NCI-H1930 (cell line): Measurements from ENCODE around the gene LAMB4.
A peak's percentile ranks its signal among the peaks of the same experiment; 100 is the strongest.

ENCODE experiments used
- DNase-seq, 2 experiments: peaks; one replicate each; lab custom pipeline; 2025; lab: John Stamatoyannopoulos, UW

The LAMB4 gene

DNA sequence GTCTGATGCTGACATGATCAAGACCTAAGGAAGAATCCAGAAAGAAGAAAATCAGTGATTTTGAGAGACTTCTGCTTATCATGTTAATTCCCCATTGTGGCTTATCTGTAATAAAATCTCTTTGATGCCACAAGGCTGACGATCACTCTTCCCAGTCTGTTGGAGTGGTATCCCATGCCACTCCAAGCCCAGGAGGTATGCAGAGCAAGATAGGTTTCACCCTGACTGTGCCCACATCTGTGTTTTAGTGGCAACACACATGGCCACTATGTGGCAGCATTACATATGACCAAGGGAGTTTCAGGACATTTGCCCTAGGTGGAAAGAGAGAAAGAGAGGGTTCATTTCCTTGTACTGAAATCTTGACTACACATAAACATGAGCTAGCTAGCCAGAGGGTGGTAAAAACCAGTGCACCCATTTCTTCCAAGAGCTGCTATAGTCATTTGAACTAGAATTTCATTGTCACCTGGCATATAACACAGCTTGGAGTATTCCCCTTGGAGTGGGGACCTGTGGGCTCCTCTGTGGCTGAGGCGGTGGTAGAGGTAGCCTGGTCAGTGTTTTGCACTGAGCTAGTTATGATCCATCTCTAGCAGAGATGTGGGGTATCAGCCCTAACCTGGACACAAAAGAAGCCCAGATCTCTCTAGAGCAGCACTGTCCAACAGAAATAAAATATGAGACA is 20.8 kb downstream of the LAMB4 start:
- peak in 1 of 2 experiments; percentile 12 for DNase-seq

DNA sequence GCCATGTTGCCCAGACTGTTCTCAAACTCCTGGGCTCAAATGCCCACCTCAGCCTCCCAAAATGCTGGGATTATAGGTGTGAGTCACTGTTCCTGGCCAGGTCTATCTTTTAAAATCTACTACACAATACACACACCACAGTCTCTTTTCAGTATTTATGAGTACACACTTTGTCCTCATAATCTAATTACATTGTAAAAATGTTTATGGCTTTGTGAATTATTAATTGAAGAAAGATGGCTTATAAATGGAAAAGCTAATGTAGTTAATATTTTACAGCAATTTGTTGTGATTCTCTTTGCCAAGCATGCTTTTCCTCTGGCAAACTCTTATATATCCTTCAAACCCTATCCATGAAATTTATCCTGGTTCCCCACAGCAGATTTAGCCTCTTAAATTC is 22.0 kb downstream of the LAMB4 start:
- no peak for DNase-seq

DNA sequence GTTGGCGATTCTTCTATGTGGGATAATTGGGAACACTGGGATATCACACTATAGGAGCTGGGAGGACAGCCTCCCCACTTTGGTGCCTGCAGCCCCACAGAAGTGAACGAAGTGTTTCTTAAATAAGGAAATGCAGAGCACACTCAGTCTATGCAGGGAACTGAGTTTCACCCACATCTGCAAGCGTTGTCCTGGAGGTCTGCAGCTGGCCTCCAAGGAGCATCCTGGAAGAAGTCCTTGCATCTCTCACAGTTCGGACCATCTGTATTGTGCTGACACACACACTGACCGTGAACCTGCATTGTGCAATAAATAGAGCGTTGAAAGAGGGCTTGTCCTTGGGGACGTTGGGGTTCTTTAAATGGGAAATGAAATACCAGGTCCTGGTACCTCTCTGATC is 25.8 kb downstream of the LAMB4 start:
- DNase-seq = no peak

DNA sequence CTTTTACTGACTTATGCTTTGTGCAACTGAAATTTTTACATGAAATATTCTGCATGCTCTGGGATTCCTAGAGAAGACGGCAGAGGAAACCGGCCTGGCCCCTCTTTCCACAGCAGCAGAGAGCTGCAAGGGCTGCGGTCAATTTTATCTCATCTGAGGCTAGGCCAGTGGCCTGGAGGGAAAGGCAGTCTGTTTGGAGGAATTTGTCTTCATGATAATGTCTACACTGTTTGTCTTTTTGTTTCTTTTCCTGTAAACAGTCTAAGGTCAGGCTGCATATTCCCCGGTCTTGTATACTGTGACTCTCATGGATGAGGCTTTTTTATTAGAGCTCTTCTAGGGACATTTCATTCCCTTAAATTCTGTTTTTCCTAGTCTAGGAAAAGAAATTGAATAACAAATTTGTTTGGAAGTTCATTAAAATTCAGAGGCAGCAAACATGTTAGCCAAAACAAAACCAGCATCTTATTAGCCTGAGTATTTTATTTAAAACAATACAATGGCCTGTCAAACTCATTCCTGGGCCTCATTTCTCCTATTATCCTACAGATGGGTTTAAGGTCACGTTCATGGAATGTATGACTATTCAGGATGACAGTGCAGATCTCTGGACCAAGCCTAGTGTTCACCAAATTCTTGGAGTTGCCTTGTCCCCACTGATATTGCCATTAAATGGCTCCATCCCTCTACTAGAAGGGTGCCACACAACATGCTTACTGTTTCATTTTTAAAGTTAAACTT is 26.4 kb downstream of the LAMB4 start:
- no peak for DNase-seq

DNA sequence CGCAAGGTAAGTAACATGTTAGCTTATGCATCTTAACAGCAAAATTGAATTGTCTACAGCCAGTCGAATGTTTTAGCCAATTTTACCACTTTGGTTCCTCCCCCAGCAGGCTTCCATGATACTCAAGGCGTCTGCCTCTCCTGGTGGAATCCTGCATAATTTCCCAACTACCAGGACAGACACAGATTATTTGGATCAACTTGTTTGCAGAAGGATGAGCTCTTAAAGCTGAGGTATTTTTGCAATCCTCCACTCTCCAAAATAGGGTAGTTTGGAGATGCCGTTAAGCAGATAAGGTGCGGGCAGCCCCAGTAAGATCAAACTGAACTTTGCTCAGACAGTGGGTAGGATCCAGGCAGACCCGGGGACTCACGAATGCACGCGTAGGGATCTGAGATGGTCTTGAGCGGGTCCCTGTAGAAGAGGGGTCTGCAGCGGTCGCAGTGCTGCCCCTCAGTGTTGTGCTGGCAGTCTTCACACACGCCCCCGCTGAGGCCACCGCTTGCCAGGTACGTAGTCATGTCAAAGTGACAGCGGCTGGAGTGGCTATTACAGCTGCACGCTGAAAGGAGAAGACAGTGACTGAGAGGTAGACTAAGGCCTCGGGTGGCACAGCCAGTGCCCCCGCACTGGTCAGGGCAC is 27.4 kb downstream of the LAMB4 start:
- no peak for DNase-seq

GRCh38 chr7:108101759-108102158 is 28.4 kb downstream of the LAMB4 start:
- DNase-seq = no peak

- no peak for DNase-seq
These were observed 30.4 kb downstream of the LAMB4 start for GRCh38 chr7:108099713-108100112.

- DNase-seq = no peak
These were observed 32.5 kb downstream of the LAMB4 start for GRCh38 chr7:108097703-108098102.

DNA sequence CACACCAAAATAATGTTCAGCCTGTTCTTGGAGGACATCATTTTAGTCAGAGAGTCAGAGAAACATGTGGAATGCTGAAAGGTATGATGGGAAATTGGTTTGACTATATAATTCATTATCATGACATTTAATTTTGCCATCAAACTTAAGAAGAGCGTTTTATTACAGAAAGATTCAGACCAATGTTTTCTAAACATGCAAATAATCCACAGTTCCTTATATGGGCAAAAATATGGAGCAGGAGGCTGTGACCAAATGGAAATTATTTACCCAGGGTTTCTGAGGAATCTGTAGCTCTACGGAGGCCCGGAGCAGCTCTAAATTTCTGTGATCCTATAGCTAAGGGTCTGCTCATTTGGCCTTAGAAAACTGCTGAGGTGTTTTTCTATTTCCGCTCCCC is 33.2 kb downstream of the LAMB4 start:
- DNase-seq = no peak

DNA sequence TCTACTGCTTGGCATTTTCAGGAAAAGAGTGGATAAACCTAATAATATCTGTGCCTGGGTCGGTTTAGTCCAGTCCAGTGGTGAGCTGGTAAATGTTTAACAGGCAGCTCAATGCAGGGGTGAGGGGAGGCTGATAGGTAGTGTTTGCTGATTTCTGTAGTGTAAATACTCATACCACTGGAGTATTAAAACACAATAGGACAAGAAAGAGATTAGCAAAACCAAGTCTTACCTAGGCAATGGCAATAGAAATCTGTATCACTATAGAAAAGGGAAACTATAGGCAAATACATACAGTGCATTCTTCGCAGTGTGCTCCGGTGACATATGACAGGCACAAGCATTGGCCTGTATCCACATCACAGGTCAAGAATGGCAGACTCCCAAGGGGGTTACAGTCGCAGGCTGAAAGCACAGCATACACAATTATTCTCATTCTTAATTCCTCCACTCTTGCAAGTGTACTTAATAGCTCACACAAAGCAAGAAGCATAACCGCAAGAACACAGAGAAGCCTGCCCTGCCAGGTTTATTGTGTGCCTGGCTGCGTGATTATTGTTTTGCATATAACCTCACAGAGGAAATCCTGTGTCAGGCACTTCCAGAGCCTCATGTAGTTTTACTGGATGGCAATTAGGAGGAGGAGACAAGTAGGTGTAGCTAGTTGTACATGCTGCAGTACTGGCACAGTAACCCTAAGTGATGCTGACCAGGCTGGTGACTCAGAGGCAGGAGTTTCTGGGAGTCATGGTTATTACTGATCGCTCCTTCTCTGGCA is 35.0 kb downstream of the LAMB4 start:
- DNase-seq = peak in 1 of 2 experiments; percentile 11

- DNase-seq = no peak
These were observed 35.8 kb downstream of the LAMB4 start for GRCh38 chr7:108094346-108094745.

- no peak for DNase-seq
These were observed 36.3 kb downstream of the LAMB4 start for GRCh38 chr7:108093851-108094331.

DNA sequence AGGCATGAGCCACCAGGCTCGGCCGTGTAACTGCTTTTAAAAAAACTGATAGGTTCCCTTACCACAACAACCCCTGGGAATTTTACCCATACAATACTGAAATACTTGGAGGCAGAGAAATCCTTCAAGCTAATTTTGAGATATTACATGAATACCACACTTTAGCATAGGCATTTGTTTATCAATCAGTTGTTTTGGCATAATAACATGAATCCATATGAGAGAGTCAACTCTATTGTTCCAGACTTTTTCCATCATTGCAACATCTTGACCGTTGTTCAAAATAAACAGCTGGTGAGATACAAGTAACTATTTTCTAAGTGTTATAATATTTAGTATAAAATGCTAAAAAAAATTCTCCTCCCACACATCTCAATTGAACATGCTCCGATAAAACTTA is 36.8 kb downstream of the LAMB4 start:
- no peak for DNase-seq

GRCh38 chr7:108091461-108091831 is 38.7 kb downstream of the LAMB4 start:
- DNase-seq = no peak

DNA sequence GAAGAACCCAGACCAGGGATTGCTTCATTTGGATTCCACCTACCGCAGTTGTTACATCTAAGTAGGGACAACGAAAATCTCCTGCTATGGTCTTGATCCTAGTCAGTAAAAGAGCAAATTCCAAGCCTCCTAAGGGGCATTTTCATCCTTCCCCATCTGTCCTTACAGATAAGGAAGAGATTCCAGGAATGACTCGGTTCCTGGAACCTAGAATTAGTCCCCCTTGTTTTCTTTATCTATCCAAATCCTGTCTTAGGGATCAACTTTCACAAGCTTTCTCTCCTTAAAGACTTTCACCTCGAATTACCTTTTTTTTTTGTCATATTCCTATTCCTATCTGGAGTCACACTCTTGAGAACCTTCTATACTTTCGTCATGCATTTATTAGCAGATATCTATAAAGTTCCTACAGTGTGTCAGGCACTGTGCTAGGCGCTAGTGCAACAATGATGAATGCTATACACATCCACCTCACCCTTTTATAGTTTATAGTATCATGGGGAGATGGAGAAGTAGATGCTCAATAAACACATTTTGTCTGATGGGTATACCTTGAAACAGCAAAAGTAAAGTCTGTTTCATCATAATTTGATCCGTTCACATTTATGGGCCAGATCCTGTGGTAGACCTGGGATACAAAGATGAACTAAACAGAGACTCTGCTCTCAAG is 39.2 kb downstream of the LAMB4 start:
- DNase-seq = no peak

DNA sequence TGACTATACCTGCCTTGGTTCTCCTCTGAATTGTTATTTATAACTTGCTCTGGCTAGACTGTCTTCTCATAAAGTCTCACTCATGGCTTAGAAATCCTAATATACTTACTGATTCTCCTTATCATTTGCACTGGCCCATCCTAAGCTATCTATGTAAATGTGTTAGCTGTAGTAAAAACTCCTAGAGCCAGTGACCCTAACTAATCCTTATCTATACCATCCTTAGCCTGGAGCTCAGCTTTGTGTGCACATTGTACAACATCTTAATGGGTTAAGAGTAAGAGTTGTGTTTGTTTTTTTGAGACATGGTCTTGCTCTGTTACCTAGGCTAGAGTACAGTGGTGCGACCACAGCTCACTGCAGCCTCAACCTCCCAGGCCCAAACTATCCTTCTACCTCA is 40.8 kb downstream of the LAMB4 start:
- DNase-seq = no peak

DNA sequence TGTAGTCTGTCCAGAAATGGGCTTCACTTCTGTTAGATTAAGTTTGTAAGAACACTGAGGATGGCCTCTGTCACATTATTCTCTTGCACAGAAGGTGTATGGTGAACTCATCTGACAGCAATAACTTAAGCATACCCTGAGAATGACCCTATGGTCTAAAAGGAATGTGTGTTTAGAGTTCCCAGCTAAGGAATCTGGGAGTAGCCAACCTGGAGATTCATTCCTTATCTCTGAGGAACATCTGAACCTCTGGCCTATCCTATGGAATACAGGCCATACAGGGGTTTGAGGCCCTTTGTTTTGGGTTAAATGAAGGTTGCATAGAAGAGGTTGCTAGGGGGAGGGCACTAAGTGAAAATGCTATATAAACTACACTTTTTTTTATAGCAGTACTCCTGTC is 41.4 kb downstream of the LAMB4 start:
- no peak for DNase-seq

GRCh38 chr7:108087778-108088177 is 42.4 kb downstream of the LAMB4 start:
- DNase-seq = no peak

DNA sequence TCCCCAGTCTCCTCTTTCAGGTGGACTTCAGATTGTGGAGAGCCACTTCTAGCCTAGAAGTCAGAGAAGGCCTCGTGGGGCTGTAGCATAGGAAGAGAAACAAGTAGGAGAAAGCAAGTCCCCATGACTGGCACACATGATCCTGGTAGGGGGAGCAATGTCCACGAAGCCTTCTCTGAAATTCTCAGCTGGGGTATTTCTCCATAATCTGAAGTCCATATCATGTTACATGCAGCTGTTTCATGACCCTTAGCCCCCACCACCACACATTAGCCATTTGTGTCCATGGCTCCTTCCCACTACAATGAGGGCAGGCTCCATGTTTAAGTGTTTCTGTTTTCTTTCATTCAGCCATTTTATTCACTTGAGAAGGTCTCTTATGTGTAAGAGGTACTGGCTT is 43.2 kb downstream of the LAMB4 start:
- DNase-seq = no peak

- DNase-seq = no peak
These were observed 43.6 kb downstream of the LAMB4 start for GRCh38 chr7:108086546-108086945.

GRCh38 chr7:108083980-108084379 is 46.2 kb downstream of the LAMB4 start:
- no peak for DNase-seq
